ACHN (cell line): Measurements from ENCODE around the gene SMG1.
"Not testable (repeated sequence)": the region's sequence is repeated elsewhere in the genome, so short reads cannot be mapped to it uniquely, and the experiment has no call there.

Experiments used
- DNase-seq: peaks from one replicate; pipeline ENCODE4 v3.0.0-alpha.2; 2015
- in situ Hi-C: cut with HindIII; loops from 2 replicates; pipeline ENCODE4 v1.10.0; 2017; ENCODE audit warnings: low sequenced_read_pairs, low pct_ligation_motif_present, low pct_unique_long_range_greater_than_20kb

SMG1 gene

GRCh38 chr16:18869043-18869771, 57.0 kb downstream of the SMG1 start:
- DNase-seq, in situ Hi-C loops: not testable (repeated sequence)

- in situ Hi-C loops: not testable (repeated sequence)
- peak; percentile 25 for DNase-seq
These were observed 59.9 kb downstream of the SMG1 start for GRCh38 chr16:18866277-18866823.

- DNase-seq, in situ Hi-C loops: not testable (repeated sequence)
These were observed 63.3 kb downstream of the SMG1 start for GRCh38 chr16:18862891-18863290.

- in situ Hi-C loops: no loop called here
- no peak for DNase-seq
These were observed 71.0 kb downstream of the SMG1 start for GRCh38 chr16:18855196-18855595.

GRCh38 chr16:18853694-18854093, 72.5 kb downstream of the SMG1 start:
- no peak for DNase-seq
- in situ Hi-C loops: no loop called here

GRCh38 chr16:18852647-18853046, 73.6 kb downstream of the SMG1 start:
- in situ Hi-C loops: no loop called here
- no peak for DNase-seq

- DNase-seq: no peak
- in situ Hi-C loops: no loop called here
These were observed 79.8 kb downstream of the SMG1 start for GRCh38 chr16:18846416-18846815.

- in situ Hi-C loops: no loop called here
- no peak for DNase-seq
These were observed 83.6 kb downstream of the SMG1 start for GRCh38 chr16:18842565-18842964.

GRCh38 chr16:18841833-18842525, 84.2 kb downstream of the SMG1 start:
- in situ Hi-C loops: no loop called here

GRCh38 chr16:18839555-18839954, 86.7 kb downstream of the SMG1 start:
- no peak for DNase-seq
- in situ Hi-C loops: no loop called here

More at GRCh38 chr16:18841833-18842525, 84.2 kb downstream of the SMG1 start:
- DNase-seq: no peak

GRCh38 chr16:18836702-18837101, 89.5 kb downstream of the SMG1 start:
- in situ Hi-C loops: no loop called here
- DNase-seq: no peak

GRCh38 chr16:18834864-18835263, 91.3 kb downstream of the SMG1 start:
- in situ Hi-C loops: no loop called here
- no peak for DNase-seq

GRCh38 chr16:18833707-18834505, 92.3 kb downstream of the SMG1 start:
- DNase-seq: no peak
- in situ Hi-C loops: no loop called here

GRCh38 chr16:18832613-18833012, 93.6 kb downstream of the SMG1 start:
- DNase-seq: no peak
- in situ Hi-C loops: no loop called here

GRCh38 chr16:18832006-18832405, 94.2 kb downstream of the SMG1 start:
- no peak for DNase-seq
- in situ Hi-C loops: no loop called here

- in situ Hi-C loops: no loop called here
- DNase-seq: no peak
These were observed 97.0 kb downstream of the SMG1 start for GRCh38 chr16:18829251-18829650.

GRCh38 chr16:18827890-18828289, 98.3 kb downstream of the SMG1 start:
- in situ Hi-C loops: no loop called here

GRCh38 chr16:18816286-18816685, 109.9 kb downstream of the SMG1 start:
- in situ Hi-C loops: no loop called here
- no peak for DNase-seq

More at GRCh38 chr16:18827890-18828289, 98.3 kb downstream of the SMG1 start:
- no peak for DNase-seq

GRCh38 chr16:18811925-18812324, 114.3 kb downstream of the SMG1 start:
- in situ Hi-C loops: no loop called here

More at GRCh38 chr16:18811925-18812324, 114.3 kb downstream of the SMG1 start:
- no peak for DNase-seq
